HG03135 (cell line): ENCODE results near the gene CCDC178.
"Not testable (repeated sequence)": the region's sequence is repeated elsewhere in the genome, so short reads cannot be mapped to it uniquely, and the experiment has no call there.

ENCODE experiments used
- ATAC-seq: cut with Tn5 transposase; IDR thresholded peaks from one replicate; pipeline ENCODE4 v1.9.1; 2021; ENCODE audit warnings: mild to moderate bottlenecking, moderate library complexity; ENCODE audit not compliant: unreplicated experiment

CCDC178 gene

DNA sequence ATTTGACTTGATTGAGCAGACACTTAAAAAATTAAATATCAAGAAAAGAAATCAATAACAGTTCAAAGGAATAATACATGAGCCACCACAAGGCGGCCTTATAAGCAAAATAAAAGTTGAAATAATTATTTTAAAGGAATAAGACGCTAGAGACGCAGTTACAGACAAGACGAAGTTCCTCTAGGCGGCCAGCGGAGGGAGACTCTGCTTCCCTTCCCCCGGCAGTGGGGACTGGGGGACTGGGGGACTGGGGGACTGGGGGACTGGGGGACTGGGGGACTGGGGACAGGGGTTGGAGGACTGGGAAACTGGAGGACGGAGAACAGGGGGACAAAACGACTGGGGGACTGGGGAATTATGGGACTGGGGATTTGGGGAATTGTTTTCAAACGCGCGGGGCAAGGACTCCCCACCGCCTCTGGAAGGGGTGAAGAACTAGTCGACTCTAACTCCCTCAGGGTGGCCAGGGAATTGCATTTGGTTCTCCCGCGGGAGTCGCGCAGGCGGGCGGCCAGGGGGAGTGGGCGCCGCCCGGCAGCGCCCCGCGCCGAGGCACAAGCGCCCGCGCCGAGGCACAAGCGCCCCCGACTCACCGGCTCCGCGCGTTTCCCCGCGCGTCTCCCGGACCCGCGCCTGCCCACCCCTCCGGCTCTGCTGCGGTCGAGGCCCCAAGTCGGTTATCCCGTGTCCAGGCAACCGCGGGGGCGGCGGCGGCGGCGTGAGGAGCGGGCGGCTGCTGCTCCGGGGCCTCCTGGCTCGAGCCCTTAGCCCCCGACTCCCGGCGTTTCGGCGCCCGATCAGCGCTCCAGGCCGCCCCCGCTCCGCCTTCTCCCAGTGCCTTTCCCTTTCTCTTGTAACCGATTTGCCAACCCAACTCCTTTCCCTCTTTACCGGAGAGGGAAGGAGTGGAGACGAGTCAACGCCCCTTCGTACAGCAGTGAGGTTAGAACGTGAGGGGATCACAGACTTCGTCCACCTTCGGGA, at the start of gene CCDC178:
TSS of gene CCDC178 (minus strand) at position 662 of the 984 bp plus-strand sequence. CDS start 28,633 bp downstream, outside the sequence.
- no peak for ATAC-seq

DNA sequence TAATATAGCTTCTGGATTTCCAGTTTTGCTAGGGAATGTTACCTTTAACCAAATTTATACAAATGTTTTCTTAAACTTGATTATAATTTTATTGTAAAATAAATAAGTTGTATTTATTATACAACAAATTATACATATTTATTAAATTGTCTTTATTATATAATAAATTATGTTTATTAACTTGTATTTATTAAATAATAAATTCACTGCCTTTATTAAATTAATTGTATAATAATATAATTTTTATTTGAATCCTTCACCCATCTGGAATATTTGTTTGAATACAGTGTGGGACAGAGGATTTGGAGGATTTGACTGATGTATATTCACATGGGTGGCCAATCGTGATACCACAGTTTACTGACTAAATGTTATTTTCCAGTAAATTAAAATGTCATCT, 43.4 kb upstream of the CCDC178 start:
- no peak for ATAC-seq

- ATAC-seq = no peak
Measured at GRCh38 chr18:33472509-33472908, 32.0 kb upstream of the CCDC178 start.

GRCh38 chr18:33470216-33470615, 29.7 kb upstream of the CCDC178 start:
- ATAC-seq = no peak

DNA sequence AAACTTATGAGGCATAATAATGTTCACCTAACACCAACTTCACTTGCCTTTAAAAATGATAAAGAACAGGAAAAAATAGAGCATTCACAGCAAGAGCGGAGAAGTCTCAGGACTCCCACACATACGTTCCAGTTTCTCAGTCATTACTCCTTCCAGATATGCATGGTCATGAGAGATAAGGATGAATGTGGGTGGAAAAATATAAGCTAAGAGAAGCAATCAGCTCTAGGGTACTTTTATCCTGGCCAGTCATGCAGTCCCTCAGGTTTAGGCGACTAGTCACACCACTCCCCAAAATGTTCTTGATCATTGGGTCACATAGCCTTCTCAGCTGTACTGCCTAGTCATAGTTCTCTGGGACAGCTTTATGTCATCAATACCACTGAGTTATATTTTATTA, 29.2 kb upstream of the CCDC178 start:
- ATAC-seq = no peak

DNA sequence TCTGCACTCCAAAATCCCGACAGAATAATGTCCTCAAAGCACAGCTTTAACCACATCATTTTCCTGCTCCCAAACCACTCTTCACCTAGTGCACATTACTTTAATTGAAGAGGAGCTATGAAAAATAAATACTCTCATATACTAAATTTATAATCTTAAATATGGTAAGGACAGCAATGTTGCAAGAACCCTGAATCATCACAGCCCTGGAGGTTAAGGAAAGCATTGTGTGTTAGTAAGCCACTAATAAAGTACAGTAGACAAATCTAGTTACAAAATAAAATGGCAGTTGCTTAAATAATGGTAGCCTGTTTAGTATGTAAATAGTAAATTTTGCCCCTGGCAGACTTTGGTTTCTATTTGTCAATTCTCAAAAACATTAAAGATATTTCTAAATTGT, 27.0 kb upstream of the CCDC178 start:
- ATAC-seq = no peak

- ATAC-seq = no peak
Measured at GRCh38 chr18:33466822-33467221, 26.3 kb upstream of the CCDC178 start.

- ATAC-seq = no peak
Measured at GRCh38 chr18:33460681-33461080, 20.2 kb upstream of the CCDC178 start.

- ATAC-seq = no peak
Measured at GRCh38 chr18:33459612-33460011, 19.1 kb upstream of the CCDC178 start.

DNA sequence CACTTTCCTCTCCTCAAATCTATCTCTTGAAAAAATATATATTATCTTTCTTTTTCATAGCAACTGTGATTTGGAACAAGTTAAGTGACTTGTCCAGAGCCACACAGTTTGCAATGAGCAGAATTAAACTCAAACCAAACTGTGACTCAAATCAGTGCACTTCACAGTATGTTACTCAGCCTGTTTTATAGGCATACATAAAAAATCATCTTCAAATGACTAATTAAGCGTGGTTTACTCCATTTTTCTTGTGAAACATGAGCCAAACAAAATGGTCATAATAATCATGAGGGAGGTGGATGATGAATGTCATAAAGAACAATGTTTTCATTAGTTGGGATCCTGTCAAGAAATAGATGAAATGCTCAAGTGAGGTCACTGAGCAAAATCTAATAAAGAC, 6.1 kb upstream of the CCDC178 start:
- ATAC-seq = no peak

DNA sequence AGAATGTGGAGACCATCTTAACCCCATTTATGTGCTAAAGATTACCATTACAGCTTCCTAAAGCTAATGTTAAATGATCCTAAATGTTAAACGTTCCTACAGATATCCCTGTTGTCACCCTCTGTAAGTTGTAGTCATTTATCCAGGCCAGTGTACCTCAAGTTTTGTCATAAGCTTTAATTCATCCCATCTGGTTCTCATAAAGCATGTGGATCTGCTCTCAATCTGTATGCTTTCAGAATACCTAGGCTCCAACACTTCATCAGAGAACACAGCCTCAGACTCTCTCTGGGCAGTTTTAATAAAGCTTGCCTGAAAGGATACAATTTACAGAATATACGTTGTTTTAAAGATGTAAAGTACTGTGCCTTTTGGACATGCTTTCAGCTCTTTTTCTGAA, 4.2 kb upstream of the CCDC178 start:
- ATAC-seq = no peak

DNA sequence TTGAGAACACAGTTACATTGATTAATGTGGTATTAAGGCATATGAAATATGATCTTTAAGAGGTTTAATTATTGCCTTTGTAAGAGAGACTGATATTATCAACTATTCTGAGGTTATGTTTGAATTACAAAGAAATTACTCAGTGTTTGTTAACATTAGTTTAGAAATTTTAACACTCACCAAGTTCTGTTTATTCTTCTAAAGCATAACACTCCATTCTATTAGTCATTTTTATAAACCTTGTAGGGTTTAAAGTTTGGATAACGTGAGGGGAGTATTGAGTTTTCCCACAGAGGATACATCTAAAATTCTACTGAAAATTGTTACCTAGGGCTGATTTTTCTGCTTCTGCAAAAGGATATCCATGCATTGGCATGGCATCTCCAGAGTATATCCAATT, 7.7 kb downstream of the CCDC178 start:
- ATAC-seq = no peak

DNA sequence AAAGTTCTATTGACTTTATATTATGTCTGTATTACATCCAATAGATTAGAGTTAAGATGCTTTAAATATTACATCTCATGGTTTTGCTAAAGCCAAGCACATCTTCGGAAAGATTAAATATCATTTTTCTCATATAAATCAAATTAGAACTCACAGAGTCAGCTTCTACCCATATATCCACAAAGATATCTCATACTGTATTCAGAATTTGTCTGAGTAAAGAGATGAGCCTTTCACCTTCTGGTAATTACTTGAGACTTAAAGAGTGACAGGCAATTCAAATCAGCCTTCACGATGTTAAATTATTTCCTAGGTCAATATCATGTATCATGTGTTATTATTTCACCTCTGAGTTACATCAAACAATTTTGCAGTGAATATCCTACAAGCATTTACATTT, 13.0 kb downstream of the CCDC178 start:
- ATAC-seq = no peak

GRCh38 chr18:33424266-33424946, 16.1 kb downstream of the CCDC178 start:
- no peak for ATAC-seq

- no peak for ATAC-seq
Measured at GRCh38 chr18:33421225-33421624, 19.3 kb downstream of the CCDC178 start.

DNA sequence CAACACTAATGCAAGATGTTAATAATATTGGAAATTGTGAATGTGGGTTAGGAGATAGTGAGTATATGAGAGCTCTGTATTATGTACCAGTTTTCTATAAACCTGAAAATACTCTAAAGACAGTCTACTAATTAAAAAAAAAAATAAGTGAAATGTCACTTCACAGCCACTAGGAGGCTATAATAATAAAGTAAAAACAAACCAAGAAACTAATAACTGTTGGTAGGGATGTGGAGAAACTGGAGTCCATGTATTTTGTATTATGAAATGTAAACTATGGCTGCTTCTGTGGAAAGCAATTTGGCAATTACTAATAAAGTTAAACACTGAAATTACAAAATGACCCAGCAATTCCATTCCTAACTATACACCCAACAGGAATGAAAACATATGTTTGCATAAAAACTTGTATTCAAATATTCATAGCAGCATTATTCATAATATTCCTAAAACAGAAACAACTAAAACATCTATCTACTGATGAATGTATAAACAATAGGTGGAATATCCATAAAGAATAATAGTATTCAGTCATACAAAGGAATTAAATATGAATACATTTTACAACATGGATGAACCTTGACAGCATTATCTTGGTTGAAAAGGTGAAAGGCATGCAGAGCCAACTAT, 36.2 kb downstream of the CCDC178 start:
- no peak for ATAC-seq

DNA sequence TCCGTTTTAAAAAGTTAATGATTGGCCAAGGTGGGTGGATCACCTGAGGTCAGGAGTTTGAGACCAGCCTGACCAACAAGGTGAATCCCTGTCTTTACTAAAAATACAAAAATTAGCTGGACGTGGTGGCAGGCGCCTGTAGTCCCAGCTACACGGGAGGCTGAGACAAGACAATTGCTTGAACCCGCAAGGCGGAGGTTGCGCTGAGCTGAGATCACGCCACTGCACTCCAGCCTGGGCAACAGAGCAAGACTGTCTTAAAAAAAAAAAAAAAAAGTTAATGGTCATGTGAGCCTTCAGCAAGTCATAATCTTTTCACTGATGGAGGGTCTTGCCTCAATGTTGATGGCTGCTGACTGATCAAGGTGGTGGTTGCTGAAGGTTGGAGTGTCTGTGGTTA, 41.6 kb downstream of the CCDC178 start:
- not testable (repeated sequence) for ATAC-seq

DNA sequence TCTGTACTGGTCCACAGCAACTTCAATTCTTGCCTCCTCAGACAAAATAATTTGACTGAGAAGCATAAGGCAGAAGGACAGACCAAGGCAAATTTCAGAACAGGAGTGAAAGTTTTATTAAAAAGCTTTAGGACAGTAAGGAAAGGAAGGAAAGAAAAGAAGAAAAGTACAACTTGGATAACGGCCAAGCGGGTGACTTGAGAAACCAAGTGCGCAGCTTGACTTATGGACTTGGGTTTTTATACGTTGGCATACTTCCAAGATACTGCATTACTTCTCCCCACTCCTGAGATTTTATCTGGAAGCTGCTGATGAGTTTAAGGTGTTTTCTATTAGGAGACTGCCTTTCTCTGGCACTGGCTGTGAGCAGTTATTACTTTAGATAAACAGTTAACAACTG, 64.7 kb downstream of the CCDC178 start:
- ATAC-seq = no peak

DNA sequence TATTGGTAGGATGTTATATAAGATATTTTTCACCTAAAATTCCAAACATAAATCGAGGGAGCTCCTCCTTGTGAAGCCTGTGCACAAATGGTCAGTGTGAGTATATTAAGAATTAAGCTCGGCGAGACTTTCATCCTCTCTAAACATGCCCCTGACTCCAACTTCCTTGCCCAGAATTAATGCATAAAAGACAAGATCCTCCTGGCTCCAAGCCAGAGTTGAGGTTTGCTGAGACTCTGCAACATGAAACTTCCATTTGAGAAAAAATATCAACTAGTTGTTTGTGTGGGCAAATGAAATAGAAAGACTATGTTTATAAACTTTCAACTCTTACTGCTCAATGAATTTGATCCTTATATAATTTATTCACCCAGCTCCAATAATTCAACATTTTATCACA, 68.1 kb downstream of the CCDC178 start:
- ATAC-seq = no peak

- no peak for ATAC-seq
Measured at GRCh38 chr18:33369711-33370449, 70.6 kb downstream of the CCDC178 start.

DNA sequence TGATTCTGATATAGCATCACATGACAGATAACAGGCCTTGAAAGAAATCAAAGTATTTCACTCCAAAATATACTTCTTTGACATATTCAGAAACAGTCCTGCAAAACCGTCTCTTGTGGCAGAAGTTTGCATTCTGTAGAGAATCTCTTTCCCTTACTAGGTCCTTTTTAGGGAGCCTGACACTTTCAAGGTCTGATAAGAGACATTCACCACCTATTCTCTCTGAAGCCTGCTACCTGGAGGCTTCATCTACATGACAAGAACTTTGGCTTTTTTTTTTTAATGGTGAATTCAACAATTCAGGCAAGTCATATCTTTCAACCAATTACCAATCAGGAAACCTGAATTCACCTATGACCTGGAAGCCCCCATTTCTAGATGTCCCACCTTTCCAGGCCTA, 83.8 kb downstream of the CCDC178 start:
- no peak for ATAC-seq
